GM19463 (cell line): Measurements from ENCODE around the gene MTARC2.

Source experiments
- ATAC-seq: cut with Tn5 transposase; IDR thresholded peaks from one replicate; pipeline ENCODE4 v1.9.1; 2021; ENCODE audit warnings: mild to moderate bottlenecking, moderate library complexity; ENCODE audit not compliant: unreplicated experiment

The MTARC2 gene

DNA sequence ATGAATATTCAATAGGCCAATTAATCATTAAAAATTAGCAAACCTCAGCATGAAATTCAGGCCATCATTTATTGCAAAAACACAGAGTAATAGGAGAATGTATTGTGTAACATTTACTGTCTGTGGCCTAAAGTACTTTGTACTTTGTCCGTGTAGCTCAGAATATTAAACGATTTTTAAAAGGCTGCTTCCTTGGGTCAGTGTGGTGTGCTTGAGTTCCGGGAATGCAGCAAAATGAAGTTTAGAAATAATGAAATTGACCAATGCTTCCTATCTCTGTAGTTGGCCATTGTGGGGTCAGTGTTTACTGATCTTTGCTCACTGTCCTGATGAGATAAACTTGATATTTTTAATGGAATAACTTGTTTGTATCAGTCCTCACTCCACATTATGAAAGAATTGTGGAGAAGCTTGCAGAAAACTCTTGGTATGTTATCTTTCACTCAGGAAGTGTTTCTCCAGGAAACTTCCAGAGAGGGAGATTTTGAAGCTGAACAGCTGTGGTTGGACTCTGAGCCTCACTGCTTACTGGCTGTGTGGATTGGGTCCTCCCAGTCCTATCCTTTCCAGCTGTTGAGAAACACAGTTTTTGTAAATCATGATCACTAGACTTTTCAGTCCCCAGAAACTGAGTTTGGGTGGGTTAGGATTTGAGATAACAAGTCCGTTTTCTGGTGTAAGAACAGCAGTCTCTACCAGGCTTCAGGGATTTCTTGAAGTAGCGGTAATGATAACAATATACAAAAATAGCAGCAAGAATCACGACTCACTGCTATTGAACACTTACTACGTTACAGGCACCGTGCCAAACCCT is 19.4 kb downstream of the MTARC2 start:
- no peak for ATAC-seq

DNA sequence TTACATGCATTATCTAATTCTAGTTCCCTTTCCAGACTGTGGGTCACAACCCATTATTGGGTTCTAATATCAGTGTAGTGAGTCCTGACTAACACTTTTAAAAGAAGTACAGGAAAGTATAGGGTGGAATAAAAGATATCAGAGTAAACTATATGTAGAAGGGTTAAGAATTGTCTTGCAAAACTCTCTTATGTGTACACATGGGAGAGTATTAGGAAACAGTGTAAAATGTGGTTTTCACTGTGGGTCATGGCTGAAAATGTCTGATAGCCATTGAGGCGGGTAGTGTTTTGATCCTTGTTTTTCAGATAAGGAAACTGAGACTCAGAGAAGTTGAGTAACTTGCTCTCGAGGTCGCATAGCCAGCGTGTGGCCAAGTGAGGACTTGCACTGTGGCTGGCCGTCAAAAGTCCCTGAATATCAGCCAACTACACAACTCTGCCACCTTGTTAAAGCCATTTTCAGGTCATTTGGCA is 20.0 kb downstream of the MTARC2 start:
- no peak for ATAC-seq

DNA sequence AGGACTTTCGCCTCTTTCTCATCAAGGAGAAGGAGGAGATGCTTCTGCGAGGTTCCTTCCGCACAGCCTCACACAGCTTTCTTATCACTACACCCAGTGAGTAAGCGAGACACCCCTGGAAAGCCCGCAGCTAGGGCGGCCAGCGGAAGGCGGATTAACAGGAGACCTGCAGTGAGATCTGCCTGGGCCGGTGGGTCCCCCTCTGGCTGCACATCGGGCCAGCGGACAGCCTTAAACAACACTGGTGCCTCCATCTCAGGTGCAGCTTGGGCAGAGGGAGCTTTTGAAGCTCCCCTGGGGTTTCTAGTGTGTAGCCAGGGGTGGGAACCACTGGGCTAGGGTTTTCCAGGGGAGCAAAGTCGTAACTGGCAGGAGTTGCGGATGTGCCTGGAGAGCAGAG is 21.1 kb downstream of the MTARC2 start:
- no peak for ATAC-seq

DNA sequence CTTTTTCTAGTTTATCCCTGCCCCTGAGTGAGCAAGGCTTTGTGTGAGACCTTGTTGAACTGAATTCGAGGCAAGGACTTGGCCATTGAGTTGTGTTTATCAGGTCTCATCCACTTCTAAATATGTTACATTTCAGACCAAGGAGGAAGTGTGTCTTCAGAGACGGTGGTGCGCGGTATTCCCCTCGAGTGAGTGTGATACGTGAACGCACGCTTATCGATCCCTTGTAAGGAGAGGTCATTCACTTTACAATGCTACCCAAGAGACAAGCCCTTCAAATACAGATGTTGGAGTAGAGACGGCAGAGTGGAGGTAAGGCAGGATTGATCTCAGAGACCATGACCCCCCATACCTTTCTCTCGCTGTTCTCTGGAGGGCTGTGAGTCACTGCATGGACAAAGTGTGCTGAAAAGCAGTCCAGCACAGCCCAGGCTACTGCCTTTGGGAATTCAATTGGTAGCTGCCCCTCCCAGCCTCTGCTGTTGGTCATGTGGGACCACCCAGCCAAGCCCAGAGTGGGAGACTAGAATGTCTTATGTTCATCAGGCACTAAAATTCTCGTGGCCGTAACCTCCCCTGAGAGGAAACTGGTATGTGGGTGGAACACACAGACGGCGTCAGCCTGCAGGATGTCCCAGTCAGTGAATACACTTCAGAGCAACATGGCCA is 22.3 kb downstream of the MTARC2 start:
- peak; percentile 42 for ATAC-seq

DNA sequence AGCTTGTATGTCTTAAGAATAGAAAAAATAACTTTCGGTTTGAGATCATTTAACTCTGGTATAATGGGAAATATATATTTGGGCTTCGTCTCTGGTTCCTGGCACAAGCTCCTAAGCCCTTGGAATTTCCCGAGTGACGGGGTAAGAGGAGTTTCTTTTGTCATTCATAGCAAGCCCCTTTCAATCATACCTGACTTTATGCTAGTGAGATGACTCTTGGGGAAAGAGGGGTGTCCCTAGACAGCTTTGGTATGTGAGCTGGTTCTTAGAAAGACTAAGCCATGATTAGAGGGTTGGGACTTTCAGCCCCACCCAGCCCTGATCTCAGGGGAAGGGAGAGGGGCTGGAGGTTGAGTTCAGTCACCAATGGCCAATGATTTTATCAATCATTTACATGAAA is 24.7 kb downstream of the MTARC2 start:
- peak; percentile 46 for ATAC-seq

DNA sequence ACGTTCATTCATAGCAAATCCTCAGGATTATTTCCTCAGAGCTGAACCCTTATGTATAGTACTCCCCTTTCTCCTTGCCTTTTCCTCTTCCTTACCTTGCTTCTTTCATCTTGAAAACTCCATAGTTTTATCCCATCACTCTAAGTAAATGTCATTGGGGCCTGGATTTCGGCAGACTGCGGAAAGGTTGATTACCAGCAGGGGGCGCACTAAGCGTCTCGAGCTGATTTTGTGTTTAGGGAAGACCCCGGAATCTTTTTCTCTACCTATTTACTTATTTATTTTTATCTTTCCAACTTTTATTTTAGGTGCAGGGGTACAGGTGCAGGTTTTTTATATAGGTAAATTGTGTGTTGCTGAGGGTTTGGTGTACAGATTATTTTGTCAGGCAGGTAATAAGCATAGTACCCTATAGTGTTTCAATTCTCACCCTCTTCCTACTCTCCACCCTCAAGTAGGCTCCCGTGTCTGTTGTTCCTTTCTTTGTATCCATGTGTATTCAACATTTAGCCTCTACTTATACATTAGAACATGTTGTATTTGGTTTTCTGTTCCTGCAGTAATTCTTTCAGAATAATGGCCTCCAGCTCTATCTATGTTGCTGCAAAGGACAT is 27.2 kb downstream of the MTARC2 start:
- ATAC-seq, result no peak

DNA sequence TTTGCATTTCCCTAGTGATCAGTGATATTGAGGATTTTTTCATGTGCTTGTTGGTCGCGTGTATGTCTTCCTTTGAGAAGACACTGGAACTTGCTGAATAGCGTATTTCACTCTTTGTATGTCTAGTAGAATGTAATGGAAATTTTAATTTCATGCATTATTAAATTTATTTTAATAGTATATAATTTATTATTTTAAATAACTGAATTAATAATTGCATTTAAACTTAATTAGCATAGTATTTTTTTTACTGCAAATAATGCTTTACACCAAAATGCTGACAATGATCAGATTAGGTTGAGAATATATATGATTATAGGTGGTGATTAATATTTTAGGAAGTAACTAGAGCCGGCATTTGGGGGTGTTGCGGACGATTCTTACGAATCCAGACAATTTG is 28.1 kb downstream of the MTARC2 start:
- ATAC-seq, result no peak

DNA sequence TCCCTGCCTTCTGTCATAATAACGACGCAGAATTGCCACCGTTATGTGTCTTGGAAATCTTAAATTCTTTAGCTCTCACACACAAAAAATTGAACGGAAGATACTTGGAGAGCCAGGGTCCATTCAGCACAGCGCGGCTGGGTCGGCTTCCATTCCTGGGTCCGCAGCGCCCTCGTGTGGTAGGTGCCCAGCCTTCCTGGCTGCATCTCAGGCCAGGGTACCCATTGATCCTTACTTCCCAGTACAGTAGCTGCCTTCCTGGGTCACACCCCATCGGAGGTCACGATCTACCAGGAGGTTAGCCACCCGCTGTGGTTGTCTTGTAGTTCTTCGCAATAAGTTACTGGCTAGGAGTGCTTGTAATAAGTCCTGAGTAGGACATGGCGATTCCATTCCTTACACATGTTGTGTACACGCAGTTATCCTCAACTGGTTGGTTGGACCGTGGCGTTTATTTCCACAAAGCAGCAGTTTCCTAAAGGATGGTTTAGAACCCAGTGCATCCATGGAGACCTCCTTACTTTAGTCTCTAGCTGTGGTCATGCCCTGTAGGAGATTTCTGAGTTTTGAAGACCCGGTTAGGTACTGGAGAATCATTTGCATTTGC is 28.7 kb downstream of the MTARC2 start:
- ATAC-seq, result peak; percentile 83

DNA sequence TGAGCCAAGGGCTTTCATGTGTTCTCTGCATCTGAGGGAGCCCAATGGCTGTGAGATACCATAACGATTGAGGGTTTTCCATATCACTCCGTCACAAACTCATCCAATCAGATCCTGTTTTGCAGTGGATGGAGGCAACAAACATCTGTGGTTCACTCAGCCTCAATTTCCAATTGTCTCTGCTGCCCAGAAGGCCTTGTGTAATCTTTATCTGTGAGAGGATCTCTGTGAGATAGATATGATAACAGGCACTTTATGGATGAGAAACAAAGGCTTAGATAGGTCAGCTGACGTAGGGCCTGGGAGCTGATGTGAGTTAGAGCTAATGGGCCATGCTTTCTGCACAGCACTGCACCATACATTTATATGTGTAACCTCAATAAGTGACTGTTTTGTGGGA is 35.3 kb downstream of the MTARC2 start:
- no peak for ATAC-seq

DNA sequence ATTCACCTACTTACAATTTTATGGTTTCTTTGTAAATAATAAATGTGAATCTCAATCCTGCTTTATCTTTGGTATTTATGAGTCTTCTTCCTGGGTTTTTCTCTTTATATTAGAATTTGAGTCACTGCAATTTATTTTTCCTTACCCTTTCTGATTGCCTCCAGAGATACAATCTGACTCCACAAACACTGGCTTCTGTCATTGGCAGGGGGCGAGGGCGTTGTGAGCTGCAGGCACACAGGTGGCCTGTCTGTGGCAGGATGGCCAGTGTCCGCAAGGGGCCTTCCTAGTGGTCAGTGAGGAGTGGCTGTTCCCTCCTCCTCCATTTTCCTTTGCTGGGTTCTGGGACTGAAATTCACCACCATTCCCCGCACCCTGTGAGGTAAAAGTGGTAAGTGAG is 36.6 kb downstream of the MTARC2 start:
- no peak for ATAC-seq

DNA sequence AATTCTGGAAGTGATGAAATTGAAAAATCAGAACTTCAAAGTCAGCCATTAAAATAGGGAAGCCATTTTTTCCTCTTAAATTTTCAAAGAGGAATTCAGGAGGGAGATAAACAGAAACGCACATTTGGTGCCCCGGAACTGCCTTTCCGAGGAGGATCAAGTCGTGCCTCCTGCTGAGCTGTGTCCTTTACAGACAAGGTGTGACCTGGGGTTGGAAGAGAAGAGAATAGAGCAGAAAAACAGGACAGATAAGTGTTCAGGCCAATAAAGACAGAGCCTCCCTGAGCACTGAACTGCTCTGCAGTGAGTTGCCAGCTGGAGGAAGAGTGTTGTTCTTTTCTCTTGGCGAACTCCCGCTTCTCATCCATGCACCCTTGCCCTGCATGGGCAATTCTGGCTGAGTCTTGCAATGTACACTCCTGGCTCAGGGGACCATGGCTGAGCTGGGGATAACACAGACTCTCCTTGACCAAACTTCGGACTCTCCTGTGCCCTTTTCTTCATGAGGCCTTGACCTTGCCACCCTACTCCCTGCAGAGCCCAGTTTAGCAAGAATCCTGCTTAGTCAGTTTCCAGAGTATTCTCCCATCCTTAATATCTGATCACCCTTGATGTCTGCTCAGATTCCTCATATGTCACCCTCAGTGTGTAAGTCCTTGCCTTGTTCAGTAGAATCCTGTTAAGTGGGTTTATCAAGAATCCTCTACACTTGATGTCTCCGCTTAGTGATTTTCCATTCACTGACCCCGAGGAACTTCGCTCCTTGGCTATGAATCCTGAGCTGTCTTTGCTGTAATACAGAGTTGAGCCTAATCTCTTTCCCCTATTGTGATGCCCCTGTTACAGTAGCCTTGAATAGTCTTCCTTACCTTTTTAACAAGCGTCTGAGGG is 37.3 kb downstream of the MTARC2 start:
- ATAC-seq, result no peak

DNA sequence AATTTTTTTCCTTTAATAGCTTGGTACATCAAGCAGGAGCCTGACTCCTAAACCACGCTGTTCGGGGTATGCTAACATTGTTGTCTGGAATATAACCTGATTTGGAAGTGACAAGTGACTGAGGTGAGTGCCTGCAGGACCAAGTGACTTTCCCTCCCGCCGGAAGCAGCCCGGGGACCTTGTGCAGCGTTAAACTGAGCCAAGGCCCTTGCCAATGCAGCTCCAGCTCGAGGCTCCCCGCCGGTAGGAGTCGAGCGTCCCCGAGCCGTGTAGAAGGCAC is 37.9 kb downstream of the MTARC2 start:
- no peak for ATAC-seq

DNA sequence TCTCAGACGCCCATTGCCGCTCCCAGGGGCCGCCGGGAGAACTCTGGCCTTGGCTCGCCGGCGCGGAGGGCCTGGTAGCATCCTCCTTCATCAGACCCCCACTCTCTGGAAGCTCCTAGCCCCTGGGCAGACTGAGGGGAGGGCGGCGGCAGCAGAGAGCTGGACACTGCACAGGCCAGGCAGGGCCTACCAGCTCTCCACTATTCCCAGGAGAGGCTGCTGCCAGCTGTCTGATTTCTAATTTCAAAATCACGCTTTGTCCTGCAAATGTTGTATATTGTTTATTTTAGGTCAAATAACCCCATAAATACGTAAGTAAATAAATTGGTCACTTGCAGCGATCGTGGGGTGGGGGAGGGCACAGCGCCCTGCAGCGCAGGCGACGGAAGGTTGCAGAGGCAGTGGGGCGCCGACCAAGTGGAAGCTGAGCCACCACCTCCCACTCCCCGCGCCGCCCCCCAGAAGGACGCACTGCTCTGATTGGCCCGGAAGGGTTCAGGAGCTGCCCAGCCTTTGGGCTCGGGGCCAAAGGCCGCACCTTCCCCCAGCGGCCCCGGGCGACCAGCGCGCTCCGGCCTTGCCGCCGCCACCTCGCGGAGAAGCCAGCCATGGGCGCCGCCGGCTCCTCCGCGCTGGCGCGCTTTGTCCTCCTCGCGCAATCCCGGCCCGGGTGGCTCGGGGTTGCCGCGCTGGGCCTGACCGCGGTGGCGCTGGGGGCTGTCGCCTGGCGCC is 38.4 kb downstream of the MTARC2 start, which contains the start of gene MTARC1:
Gene MTARC1, plus strand, starts transcription at position 577 of the 732 bp plus-strand sequence. Its CDS starts 32 bp downstream, at position 609.
- peak; percentile 75 for ATAC-seq

DNA sequence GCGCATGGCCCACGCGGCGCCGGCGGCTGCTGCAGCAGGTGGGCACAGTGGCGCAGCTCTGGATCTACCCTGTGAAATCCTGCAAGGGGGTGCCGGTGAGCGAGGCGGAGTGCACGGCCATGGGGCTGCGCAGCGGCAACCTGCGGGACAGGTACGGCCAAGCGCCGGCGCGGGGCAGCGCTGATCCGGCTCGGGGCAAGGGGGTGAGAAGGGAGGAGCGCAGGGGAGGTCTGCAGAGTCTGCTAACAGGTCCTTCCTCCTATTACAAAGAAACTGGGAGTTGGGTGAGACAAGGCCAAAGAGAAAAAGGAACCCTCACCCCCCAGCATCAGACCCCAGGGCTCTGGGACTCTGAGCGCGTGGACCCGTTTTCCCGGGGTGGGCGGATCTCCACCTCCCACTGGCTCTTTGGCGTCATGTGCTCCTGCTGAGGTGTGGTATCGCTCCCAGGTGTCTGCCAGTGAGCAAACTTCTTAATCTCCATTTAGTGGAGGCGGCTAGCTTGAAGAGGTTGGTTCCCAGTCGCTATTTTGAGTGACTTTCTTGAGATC is 39.0 kb downstream of the MTARC2 start:
- ATAC-seq, result no peak

DNA sequence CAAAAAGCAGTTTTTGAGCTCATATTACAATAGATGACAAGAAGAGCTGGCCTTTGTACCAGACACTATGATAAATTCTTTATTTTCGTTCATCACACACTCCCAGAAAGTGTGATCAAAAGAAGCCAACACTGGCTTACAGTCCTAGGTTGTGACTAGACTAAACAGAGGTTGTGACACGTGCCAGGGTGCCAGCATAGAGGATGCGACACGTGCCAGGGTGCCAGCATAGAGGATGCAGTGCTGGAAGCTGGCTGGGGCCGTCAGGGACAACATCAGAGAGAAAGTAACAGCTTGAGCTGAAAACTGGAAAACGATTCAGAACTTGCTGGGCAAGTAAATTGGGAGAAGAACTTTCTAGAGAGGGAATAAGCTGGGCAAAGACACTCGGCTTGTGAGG is 40.8 kb downstream of the MTARC2 start:
- ATAC-seq, result no peak

DNA sequence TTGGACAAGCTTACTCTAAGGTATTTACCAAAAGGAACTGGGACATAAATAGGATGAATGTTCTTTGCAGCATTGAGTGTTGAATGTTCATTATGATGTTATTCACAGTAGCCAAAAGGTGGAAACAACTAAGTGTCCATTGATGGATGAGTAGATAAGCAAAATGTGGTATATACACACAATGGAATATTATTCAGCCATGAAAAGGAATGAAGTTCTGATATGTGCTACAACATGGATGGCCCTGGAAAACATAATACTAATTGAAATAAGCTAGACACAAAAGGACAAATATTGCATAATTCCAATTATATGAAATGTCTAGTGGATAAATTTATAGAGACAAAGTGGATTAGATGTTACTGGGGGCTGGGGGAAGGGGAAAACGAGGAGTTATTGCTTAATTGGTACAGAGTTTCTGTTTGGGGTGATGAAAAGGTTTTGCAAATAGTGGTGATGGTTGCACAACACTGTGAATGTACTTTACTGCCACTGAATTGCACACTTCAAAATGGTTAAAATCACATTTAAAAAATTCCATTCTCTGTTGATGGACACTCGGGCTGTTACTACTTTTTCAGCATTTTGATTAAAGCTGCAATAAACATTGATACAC is 41.5 kb downstream of the MTARC2 start:
- ATAC-seq, result no peak

DNA sequence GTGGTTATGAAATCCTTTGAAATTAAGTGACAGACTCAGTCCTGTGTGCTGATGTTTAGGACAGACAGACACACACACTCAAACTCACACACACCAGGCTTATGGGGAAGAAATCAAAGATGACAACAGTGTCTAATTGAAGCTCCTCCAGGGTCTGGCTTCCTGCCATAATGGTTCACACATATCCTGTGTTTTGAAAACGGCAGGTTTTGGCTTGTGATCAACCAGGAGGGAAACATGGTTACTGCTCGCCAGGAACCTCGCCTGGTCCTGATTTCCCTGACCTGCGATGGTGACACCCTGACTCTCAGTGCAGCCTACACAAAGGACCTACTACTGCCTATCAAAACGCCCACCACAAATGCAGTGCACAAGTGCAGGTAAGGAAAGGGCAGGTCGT is 43.2 kb downstream of the MTARC2 start:
- ATAC-seq, result no peak

DNA sequence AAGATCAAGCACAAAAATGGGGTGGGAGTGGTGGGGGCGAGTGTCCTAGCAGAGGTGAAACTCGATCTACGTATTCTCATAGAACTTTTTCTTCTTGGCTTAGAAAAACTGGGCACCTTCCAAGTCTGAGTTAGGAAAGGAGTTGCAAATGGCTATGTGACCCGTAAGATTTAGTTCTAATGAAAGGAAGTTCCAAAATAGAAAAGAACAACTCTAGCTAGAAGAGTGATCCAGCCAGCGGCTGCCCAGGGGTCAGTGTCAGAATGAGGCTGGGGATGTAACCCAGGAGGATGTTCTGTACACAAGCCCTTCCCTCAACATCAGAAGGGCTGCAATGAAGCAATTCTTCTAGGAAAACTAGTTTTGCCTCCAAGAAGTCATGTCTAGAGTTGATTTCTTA is 43.8 kb downstream of the MTARC2 start:
- no peak for ATAC-seq

DNA sequence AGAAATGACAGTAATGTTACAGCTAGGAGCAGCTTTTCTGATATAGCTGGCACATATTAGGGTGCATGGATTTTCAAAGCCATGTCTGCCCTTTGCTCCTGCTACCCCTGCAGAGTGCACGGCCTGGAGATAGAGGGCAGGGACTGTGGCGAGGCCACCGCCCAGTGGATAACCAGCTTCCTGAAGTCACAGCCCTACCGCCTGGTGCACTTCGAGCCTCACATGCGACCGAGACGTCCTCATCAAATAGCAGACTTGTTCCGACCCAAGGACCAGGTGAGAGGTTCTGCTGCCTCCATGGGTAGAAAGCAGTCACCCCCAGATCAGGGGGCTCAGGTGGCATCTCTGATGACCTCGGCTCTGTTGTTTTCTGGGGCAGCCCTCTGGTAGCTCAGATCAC is 48.4 kb downstream of the MTARC2 start:
- no peak for ATAC-seq
